A549 (cell line): ENCODE results near the gene AKT1S1.

Experiments used
- BCL3 ChIP-seq: fragments of >200 bp; sonication (Bioruptor Twin); formaldehyde crosslinking; IDR thresholded peaks from 3 replicates; pipeline ENCODE4 v1.6.1; 2016
- CBX8 ChIP-seq: fragments of 200-600 bp; sonication (generic); IDR thresholded peaks from 2 replicates; pipeline ENCODE4 v1.6.1; 2016
- CHD4 ChIP-seq: fragments of 200-600 bp; sonication (generic); IDR thresholded peaks from 2 replicates; pipeline ENCODE4 v1.6.1; 2016; ENCODE audit warnings: antibody characterized with exemption, mild to moderate bottlenecking, borderline replicate concordance
- CTCF ChIP-seq: fragments of >200 bp; sonication (Bioruptor Twin); formaldehyde crosslinking; IDR thresholded peaks from 3 replicates; pipeline ENCODE4 v1.5.1; 2016
- EP300 ChIP-seq, 2 experiments: fragments of >200 bp; sonication (Bioruptor Twin); formaldehyde crosslinking; IDR thresholded peaks; 2 replicates in 1 of 2; 3 replicates in 1 of 2; pipeline ENCODE4 v1.6.1; 2016 to 2017
- JUN ChIP-seq, 2 experiments: fragments of >200 bp; sonication (Bioruptor Twin); formaldehyde crosslinking; IDR thresholded peaks; 2 replicates in 1 of 2; 3 replicates in 1 of 2; pipeline ENCODE4 v1.6.1; 2016 to 2017
- KDM5A ChIP-seq: fragments of 200-600 bp; sonication (generic); IDR thresholded peaks from 2 replicates; pipeline ENCODE4 v1.6.1; 2016; ENCODE audit warnings: antibody characterized with exemption, mild to moderate bottlenecking
- MAFK ChIP-seq: fragments of 450-650 bp; IDR thresholded peaks from 2 replicates; pipeline ENCODE4 v1.6.1; 2014; ENCODE audit not compliant: partially characterized antibody
- MAX ChIP-seq: IDR thresholded peaks from 2 replicates; pipeline ENCODE4 v1.6.1; 2012
- POLR2A ChIP-seq: IDR thresholded peaks from 2 replicates; pipeline ENCODE4 v1.6.1; 2012; ENCODE audit warnings: mild to moderate bottlenecking, low read length
- RCOR1 ChIP-seq: fragments of 150-350 bp; IDR thresholded peaks from 2 replicates; pipeline ENCODE4 v1.6.1; 2014; ENCODE audit warnings: antibody characterized with exemption, low read length, low read depth
- SMC3 ChIP-seq: fragments of >200 bp; sonication (Bioruptor Twin); formaldehyde crosslinking; IDR thresholded peaks from 3 replicates; pipeline ENCODE4 v1.6.1; 2018; ENCODE audit warnings: inconsistent platforms
- USF2 ChIP-seq: fragments of 450-650 bp; IDR thresholded peaks from 2 replicates; pipeline ENCODE4 v1.6.1; 2014; ENCODE audit warnings: antibody characterized with exemption

- no peak for TF ChIP-seq JUN (IDR thresholded peaks at IDR 0.05)
- TF ChIP-seq SMC3, result no peak
- no peak for TF ChIP-seq CTCF
- no peak for TF ChIP-seq USF2
- no peak for TF ChIP-seq CHD4
- TF ChIP-seq CBX8, result no peak
- no peak for TF ChIP-seq BCL3
- TF ChIP-seq POLR2A, result no peak
- no peak for TF ChIP-seq MAFK
- no peak for TF ChIP-seq MAX
- no peak for TF ChIP-seq KDM5A
- TF ChIP-seq EP300 (IDR thresholded peaks at IDR 0.05), result no peak
- TF ChIP-seq RCOR1, result no peak
Observed at GRCh38 chr19:49845414-49845813, 31.7 kb downstream of the AKT1S1 start.
